SK-N-MC (cell line): ENCODE data around the gene CDC40.

ENCODE experiments used
- DNase-seq: peaks from one replicate; pipeline ENCODE4 v3.0.0-alpha.2; 2011; ENCODE audit warnings: low read depth, low spot score
- H3K27ac ChIP-seq: fragments of 200-600 bp; sonication (generic); 2 replicates; pipeline ENCODE4 v1.5.1; 2016; ENCODE audit warnings: mixed run types
- H3K36me3 ChIP-seq: fragments of 200-600 bp; sonication (generic); 2 replicates; pipeline ENCODE4 v1.6.1; 2017; ENCODE audit warnings: antibody characterized with exemption, low read length, mixed read lengths; ENCODE audit not compliant: insufficient read depth
- H3K4me3 ChIP-seq: fragments of 200-600 bp; sonication (generic); 2 replicates; pipeline ENCODE4 v1.5.1; 2016
- H3K9ac ChIP-seq: fragments of 200-600 bp; sonication (generic); 2 replicates; pipeline ENCODE4 v1.8.0; 2017; ENCODE audit warnings: mixed run types, mixed read lengths; ENCODE audit not compliant: insufficient read length
- H3K9me3 ChIP-seq: fragments of 200-600 bp; sonication (generic); 2 replicates; pipeline ENCODE4 v1.6.1; 2017; ENCODE audit warnings: low read depth, mild to moderate bottlenecking, antibody characterized with exemption, low read length, moderate library complexity, mixed read lengths
- EZH2 ChIP-seq: fragments of 200-600 bp; sonication (generic); IDR thresholded peaks from one replicate; pipeline ENCODE4 v1.6.1; 2017; ENCODE audit warnings: antibody characterized with exemption
- FOXP2 ChIP-seq: optimal IDR thresholded peaks from 2 replicates; pipeline ENCODE3; 2011; ENCODE audit warnings: mild to moderate bottlenecking, moderate library complexity; ENCODE audit not compliant: insufficient read depth; ENCODE audit errors: extremely low read length, control extremely low read depth
- POLR2AphosphoS5 ChIP-seq: IDR thresholded peaks from 2 replicates; pipeline ENCODE4 v1.6.1; 2012; ENCODE audit warnings: mild to moderate bottlenecking, low read depth, low read length, borderline replicate concordance

Gene CDC40

DNA sequence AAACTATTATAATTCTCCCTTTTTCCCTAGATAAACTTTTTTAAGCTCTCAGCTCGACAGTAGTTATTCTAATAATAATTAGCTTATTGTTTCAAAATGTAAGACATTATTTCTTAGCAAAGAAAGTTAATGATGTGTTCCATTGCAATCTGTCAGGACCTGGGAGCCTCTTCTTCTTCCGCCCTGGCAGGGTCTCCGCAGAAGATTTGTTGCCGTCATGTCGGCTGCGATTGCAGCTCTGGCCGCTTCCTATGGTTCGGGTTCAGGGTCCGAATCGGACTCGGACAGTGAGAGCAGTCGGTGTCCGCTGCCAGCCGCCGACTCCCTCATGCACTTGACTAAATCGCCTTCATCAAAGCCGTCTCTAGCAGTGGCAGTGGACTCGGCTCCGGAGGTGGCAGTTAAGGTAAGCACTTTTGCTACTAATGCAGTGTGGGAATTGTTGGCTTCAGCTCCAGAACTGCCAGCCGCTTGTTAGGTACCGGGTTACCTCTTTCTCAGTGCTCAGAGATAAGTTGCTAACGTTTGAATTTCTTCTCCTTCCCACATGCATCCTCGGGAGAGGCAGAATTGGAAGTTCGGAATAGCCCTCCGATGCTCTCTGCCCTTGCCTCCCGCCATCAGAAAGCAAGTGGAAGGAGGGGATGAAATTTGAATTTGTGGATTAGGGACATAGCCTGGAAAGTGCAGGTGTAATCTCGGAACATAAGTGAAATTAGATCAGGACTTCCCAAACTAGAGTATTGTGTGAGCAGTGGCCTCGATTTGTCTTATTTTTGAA lies at the start of gene CDC40:
TSS of gene CDC40 (plus strand) at position 200 of the 781 bp plus-strand sequence. CDS start at position 218, 18 bp downstream.
- H3K36me3 ChIP-seq: peaks cover 5% of the 10 kb centered on the region
- no peaks in the 10 kb centered on the region for H3K9me3 ChIP-seq
- H3K27ac ChIP-seq: peak within 1 kb of the TSS; percentile 97
- H3K4me3 ChIP-seq: peak within 1 kb of the TSS; percentile 99
- DNase-seq: no peak
- H3K9ac ChIP-seq: peak within 1 kb of the TSS; percentile 97
- TF ChIP-seq EZH2: no peak
- TF ChIP-seq POLR2AphosphoS5: peak; percentile 73

DNA sequence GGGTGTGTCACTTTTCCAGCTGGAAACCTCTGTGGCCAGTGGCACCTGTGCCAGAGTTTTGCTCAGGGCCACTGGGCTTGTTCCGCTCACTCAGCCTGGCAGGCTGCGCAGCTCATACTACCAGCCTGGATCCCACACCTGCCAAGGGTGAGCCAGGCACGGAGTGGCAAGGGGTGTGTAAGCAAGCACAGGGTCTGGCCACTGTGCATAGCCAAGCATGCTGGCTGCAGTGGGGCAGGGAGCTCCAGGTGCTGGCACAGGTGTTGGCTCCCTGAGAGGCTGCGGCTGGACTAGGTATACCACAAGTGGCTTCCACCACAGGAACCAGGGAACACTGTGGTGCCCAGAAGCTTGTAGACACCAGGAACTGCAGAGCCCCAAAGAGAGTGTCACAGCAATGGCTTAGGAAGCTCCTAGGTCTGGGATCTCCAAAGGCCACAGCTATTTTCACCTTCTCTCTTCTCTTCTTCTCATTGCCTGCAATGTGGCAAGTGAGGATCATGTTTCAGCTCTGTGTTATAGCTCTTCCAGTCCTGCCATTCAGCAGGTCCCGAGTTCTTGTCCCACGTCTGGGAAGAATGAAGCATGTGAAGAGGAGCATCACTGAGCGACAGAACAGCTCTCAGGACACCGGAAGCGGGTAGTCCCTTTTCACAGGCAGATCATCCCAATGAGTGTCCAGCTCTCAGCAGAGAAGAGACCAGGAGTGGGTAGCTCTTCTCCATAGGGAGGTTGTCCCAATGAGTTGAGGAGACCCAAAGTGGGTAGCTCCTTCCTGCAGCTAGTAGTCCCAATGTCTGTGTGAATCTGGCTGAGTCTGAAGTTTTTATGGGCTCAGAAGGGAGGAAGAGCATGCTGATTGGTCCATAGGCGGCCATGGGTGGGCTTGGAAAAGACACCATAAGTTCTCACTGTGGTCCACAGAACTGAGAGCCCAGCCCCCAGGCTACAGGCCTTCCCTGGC lies 42.0 kb upstream of the CDC40 start:
- peaks cover 81% of the 10 kb centered on the region for H3K36me3 ChIP-seq
- H3K9ac ChIP-seq: no peak overlapping the region
- no peak for TF ChIP-seq EZH2
- no peak for TF ChIP-seq POLR2AphosphoS5
- no peak for TF ChIP-seq FOXP2
- H3K9me3 ChIP-seq: peaks cover 28% of the 10 kb centered on the region
- DNase-seq: no peak
- H3K27ac ChIP-seq: no peak overlapping the region
- no peak overlapping the region for H3K4me3 ChIP-seq

DNA sequence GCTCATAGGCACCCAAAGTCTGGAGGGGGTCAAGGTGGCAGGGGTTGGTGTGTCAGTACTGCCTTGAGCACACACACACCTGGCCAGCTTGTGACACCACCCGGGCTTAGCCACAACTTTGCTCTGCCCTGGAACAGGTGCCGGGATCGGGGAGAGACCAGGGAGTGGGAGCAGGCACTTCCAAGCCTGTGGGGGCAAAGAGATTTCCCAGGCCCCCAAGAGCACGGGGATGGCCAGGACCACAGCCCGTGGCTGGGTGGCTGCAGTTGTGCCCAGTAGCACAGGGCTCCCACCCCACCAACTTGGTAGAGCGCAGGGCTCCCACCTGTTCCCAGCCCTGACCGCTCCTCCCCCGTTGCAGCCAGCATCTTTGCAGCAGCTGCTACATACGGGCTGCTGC lies 41.2 kb upstream of the CDC40 start:
- no peak for DNase-seq
- Histone ChIP-seq H3K9me3 (peaks cover 26% of the 10 kb centered on the region), H3K4me3 (no peak overlapping the region), H3K9ac (no peak overlapping the region), H3K27ac (no peak overlapping the region), H3K36me3 (peaks cover 74% of the 10 kb centered on the region)
- TF ChIP-seq POLR2AphosphoS5: no peak
- no peak for TF ChIP-seq EZH2
- TF ChIP-seq FOXP2: no peak

DNA sequence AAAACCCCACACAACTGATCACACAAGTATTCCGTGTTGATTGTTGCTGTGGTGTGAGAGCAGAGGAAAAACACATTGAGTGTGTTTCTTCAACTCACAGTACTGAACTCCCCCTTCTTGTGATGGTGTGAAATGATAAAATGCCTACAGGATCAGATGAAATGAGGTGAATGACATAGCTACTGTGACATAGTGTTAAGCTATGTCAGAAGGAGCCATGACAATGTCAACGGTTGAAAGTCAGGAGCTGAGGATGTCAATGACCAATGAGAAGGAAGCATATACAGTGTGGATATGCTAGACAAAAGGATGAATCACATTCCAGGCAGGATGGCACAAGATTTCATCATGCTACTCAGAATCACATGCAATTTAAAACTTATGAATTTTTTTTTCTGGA lies 39.6 kb upstream of the CDC40 start:
- TF ChIP-seq FOXP2 (no peak), EZH2 (no peak), POLR2AphosphoS5 (no peak)
- H3K9me3 ChIP-seq: peaks cover 26% of the 10 kb centered on the region
- H3K27ac ChIP-seq: peak overlapping the region; percentile 58; the same call in 1 of the 2 replicates
- H3K4me3 ChIP-seq: no peak overlapping the region
- no peak overlapping the region for H3K9ac ChIP-seq
- no peak for DNase-seq
- peaks cover 66% of the 10 kb centered on the region for H3K36me3 ChIP-seq

DNA sequence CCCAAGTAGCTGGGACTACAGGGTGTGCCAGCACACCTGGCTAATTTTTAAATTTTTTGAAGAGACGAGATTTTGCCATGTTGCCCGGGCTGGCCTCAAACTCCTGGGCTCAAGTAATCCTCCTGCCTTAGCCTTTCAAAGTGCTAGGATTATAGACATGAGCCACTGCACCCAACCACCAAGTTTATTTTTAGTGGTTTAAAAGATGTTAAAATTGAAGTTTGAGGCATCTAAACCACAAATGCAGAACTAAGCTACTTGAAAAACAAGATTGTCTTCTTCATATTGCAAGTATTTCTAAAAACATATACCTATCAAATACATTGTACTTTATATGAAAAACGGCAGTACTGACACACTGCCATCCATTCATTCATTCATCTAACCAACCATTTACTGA lies 32.4 kb upstream of the CDC40 start:
- TF ChIP-seq FOXP2: no peak
- no peak for TF ChIP-seq EZH2
- no peak for TF ChIP-seq POLR2AphosphoS5
- H3K9ac ChIP-seq: no peak overlapping the region
- peaks cover 57% of the 10 kb centered on the region for H3K36me3 ChIP-seq
- DNase-seq: no peak
- H3K4me3 ChIP-seq: no peak overlapping the region
- no peak overlapping the region for H3K27ac ChIP-seq
- H3K9me3 ChIP-seq: peaks cover 3% of the 10 kb centered on the region

DNA sequence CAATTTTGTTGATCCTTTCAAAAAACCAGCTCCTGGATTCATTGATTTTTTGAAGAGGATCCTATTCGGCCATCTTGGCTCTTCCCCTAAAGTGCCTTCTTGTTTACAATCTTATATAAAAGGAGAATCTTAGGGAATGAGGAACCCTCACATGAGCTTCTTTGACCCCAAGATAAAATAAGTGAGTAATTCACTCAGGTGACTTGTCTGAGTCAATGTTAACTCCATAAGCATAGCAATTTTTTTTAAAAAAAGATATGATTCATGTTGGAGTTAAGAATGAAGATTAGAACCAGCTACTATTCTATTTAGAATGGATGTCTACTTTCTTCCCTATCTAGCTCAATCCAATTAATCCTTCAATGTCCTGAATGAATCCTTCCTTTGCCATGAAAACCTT lies 21.7 kb upstream of the CDC40 start:
- Histone ChIP-seq H3K36me3 (peaks cover 65% of the 10 kb centered on the region), H3K27ac (no peak overlapping the region), H3K4me3 (no peak overlapping the region), H3K9me3 (peaks cover 31% of the 10 kb centered on the region), H3K9ac (no peak overlapping the region)
- DNase-seq: no peak
- no peak for TF ChIP-seq POLR2AphosphoS5
- TF ChIP-seq FOXP2: no peak
- TF ChIP-seq EZH2: no peak

DNA sequence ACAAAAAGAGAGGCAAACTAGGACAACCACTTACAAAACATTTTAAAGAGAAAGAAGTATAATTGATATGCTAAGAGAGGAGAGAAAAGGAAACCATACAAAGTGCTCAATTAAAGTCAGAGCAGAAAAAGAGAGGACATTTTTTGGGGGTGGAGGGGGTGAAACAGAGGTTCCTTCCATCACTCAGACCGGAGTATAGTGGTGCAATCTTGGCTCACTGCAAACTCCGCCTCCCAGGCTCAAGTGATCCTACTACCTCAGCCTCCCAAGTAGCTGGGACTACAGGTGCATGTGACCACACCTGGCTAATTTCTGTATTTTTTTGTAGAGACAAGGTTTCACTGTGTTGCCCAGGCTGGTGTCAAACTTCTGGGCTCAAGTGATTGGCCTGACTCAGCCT lies 10.1 kb upstream of the CDC40 start:
- no peak for TF ChIP-seq POLR2AphosphoS5
- TF ChIP-seq FOXP2: no peak
- H3K4me3 ChIP-seq: no peak overlapping the region
- H3K27ac ChIP-seq: no peak overlapping the region
- peaks cover 67% of the 10 kb centered on the region for H3K36me3 ChIP-seq
- H3K9me3 ChIP-seq: peaks cover 5% of the 10 kb centered on the region
- no peak overlapping the region for H3K9ac ChIP-seq
- DNase-seq: no peak

DNA sequence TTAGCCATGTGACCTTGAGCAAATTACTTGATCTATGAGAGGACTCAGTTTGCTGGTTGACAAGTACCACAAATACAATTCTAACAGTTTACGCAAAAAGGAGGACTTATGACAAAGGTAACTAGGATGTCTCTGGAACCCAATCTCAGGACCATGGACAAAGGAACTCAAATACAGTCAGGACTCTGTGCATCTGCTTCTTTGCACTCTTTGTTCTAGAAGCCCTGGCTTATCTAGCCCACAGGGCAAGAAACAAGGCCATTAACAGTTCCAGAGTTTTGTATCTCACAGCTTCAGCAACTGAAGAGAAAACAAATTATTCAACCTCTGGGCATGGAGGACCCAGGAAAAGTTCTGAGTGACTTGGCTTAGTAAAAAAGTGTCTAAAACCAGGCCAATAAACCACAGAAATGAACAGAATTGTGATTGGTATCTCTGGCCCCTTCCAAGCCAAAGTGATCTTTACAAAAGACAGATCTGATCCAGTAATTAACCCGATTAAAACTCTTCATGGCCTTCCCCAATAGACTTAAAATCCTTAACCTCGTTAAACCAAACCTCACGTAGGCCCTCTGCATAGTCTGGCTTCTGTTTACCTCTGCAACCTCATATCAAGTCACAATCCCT lies 6.6 kb upstream of the CDC40 start:
- Histone ChIP-seq H3K27ac (0 out of 2 replicates have a peak overlapping the region, but pooled peaks have one; percentile 3), H3K9ac (no peak overlapping the region), H3K36me3 (peaks cover 54% of the 10 kb centered on the region), H3K4me3 (no peak overlapping the region), H3K9me3 (peaks cover 3% of the 10 kb centered on the region; the same call in 1 of the 2 replicates)
- no peak for TF ChIP-seq EZH2
- no peak for DNase-seq
